ENCODE data around the gene CTSL. TPM values are rescaled to one million over a fixed set of nuclear protein-coding genes. Genes with fewer than 3 reads are reported as not detected.
A peak's percentile ranks its signal among the peaks of the same experiment; 100 is the strongest.

CTSL gene
- total RNA-seq, 1 donor from 2014 or later: 35.0 TPM

GRCh38 chr9:87701491-87701890 lies 24.4 kb upstream of the CTSL start:
- no peak for ATAC-seq

GRCh38 chr9:87701931-87702421 lies 23.9 kb upstream of the CTSL start:
- ATAC-seq: no peak

GRCh38 chr9:87702921-87703320 lies 23.0 kb upstream of the CTSL start:
- no peak for ATAC-seq

GRCh38 chr9:87703636-87704276 lies 22.2 kb upstream of the CTSL start:
- ATAC-seq: no peak

DNA sequence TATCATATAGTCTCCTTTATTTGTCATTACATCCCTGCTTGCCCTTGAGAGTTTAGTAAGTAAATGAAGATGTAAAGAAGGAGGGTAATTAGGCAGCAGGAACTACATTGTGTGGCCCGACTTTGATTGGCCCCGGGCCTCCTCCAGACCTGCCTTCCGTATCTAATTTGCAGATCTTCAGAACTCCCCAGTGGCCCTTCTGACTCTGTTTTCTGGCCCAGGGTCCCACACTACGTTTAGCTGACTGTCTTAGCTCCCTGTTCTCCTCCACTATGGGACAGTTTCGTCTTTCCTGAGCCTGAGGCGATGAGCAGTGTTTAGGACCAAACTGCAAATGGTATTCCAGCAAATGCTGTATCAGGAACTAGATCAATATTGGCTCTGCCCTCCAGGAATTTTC lies 21.6 kb upstream of the CTSL start:
- no peak for ATAC-seq

- no peak for ATAC-seq
Observed at GRCh38 chr9:87706066-87706739, 19.7 kb upstream of the CTSL start.

- ATAC-seq: no peak
Observed at GRCh38 chr9:87707805-87708506, 18.0 kb upstream of the CTSL start.

DNA sequence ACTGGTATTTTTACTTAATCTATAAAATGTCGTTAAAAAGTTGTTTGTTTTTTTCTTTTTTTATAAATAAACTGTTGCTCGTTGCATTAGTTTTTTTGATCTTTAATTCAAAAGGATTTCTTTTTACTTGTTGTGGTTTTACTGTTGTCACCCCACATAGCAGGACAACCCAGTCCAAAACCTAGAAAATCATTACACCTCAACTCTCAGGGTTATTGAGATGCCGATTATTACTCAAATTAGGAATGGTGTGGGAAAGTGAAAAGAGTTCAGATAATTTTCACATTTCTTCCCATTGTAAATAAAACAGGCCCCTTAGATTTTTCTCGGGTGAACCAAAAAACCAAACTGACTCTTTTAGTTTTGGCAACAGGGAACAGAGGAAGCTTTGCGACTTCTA lies 17.4 kb upstream of the CTSL start:
- no peak for ATAC-seq

- ATAC-seq: no peak
Observed at GRCh38 chr9:87708986-87709728, 16.8 kb upstream of the CTSL start.

DNA sequence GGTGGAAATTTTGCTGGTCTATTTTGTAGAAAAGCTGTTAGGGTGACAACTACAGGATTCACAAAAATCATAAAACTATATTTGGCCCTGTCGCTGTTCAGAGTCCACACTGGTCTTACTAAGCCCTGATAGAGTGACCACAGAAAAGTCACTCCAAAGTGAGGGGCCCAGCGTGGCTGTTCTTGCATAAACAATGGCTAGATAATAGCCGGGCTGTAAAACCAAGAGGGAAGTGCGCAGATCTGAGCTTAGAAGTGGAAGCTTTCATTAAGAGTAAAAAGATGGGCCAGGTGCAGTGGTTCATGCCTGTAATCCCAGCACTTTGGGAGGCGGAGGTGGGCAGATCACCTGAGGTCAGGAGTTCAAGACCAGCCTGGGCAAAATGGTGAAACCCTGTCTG lies 15.5 kb upstream of the CTSL start:
- no peak for ATAC-seq

GRCh38 chr9:87711857-87712800 lies 13.8 kb upstream of the CTSL start:
- peak; percentile 52 for ATAC-seq

DNA sequence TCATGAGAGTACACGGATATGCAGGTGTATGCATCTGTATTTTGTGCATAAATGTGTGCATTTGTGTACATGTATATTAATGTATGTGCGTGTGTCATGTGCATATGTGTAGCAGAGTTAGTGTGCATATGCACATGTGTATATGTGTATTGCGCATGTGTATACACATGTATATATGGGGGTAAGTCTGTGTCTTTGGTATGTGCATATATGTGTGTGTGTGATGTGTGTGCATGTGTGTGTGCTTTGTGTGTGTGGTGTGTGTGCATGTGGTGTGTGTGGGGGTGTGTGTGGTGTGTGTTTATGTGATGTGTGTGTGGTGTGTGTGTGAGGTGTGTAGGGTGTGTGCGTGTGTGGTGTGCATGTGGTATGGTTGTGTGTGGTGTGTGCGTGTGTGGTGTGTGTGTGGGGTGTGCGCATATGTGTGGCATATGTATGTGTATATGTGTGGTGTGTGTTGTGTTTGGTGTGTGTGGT lies 13.1 kb upstream of the CTSL start:
- ATAC-seq: peak; percentile 20

GRCh38 chr9:87713278-87713987 lies 12.5 kb upstream of the CTSL start:
- peak; percentile 76 for ATAC-seq

DNA sequence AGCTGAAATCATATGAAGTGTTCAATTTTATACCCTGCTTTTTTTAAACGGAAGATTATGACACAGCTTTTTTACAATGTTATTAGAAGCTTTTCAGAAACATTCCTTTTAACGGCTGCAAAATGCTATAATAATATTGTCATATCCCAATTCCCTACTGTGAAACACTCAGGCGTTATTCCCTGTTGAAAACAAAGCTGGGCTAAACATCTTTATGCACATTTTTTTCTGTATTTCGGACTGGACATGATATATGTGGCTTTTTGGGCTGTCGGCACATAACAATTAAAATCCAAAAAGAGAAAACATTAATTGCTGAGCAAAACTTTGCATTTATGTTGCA lies 12.0 kb upstream of the CTSL start:
- no peak for ATAC-seq

DNA sequence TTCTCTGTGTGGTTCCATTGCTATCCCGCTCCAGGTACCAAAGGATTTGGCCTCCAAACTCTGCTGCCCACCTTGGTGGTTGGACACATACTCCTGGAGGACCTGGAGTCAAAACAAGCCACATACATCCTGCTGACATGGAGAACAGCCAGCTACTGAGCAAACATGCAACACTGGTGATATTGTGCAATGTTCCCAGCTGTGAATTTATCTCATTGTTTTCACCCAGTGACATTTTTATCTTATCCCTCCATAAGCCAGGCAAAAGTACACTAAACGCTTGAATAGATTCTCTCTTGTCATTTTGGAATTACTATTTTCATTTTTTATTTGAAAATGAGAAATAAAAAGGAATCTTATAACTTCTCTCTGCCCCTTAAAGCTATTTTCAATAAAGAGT lies 11.1 kb upstream of the CTSL start:
- ATAC-seq: peak; percentile 35

- ATAC-seq: no peak
Observed at GRCh38 chr9:87716141-87716540, 9.8 kb upstream of the CTSL start.

GRCh38 chr9:87717456-87717855 lies 8.5 kb upstream of the CTSL start:
- no peak for ATAC-seq

GRCh38 chr9:87718231-87718630 lies 7.7 kb upstream of the CTSL start:
- no peak for ATAC-seq

GRCh38 chr9:87718852-87719612 lies 6.9 kb upstream of the CTSL start:
- no peak for ATAC-seq

- no peak for ATAC-seq
Observed at GRCh38 chr9:87720173-87720572, 5.7 kb upstream of the CTSL start.

Data from esophagus mucosa (tissue), 1 donor.